Panc1 (cell line): Measurements from ENCODE around the gene YLPM1. TPM values are rescaled to one million over a fixed set of nuclear protein-coding genes. Genes with fewer than 3 reads are reported as not detected.

ENCODE experiments used
- ATAC-seq: fragments of 200-7000 bp; cut with Tn5 transposase; 2 replicates; pipeline ENCODE4 v1.9.1; 2020; ENCODE audit warnings: mild to moderate bottlenecking, moderate library complexity
- BruUV-seq: library from RNA; stranded (reverse); fragments of 400-500 nt; replicated peaks from 2 replicates; lab custom pipeline; 2021; lab: Mats Ljungman, UMichigan
- CTCF ChIA-PET: fragments of 300-600 bp; sonication (Branson Sonifier 250); formaldehyde crosslinking; loops from one replicate; lab custom pipeline; 2022; ENCODE audit warnings: antibody characterized with exemption; lab: Charles Lee
- POLR2A ChIA-PET: fragments of 300-600 bp; sonication (Branson Sonifier 250); formaldehyde crosslinking; loops from one replicate; lab custom pipeline; 2022; ENCODE audit warnings: antibody characterized with exemption; lab: Charles Lee
- DNase-seq: peaks from one replicate; pipeline ENCODE4 v3.0.0-alpha.2; 2010; ENCODE audit warnings: low read depth, low spot score
- H3K27ac ChIP-seq: 2 replicates; pipeline ENCODE4 v1.5.1; 2011; ENCODE audit warnings: mild to moderate bottlenecking, low read length, inconsistent platforms
- H3K27me3 ChIP-seq: fragments of 200-500 bp; sonication (Bioruptor generic); 2 replicates; pipeline ENCODE4 v1.6.0; 2014; ENCODE audit warnings: low read length, inconsistent platforms; ENCODE audit not compliant: control insufficient read depth, insufficient read depth
- H3K36me3 ChIP-seq: fragments of 200-500 bp; sonication (Bioruptor generic); 2 replicates; pipeline ENCODE4 v1.5.1; 2014; ENCODE audit warnings: inconsistent platforms, mild to moderate bottlenecking, low read length, moderate library complexity; ENCODE audit not compliant: control insufficient read depth, insufficient read depth
- H3K4me1 ChIP-seq: 2 replicates; pipeline ENCODE4 v1.5.1; 2011; ENCODE audit warnings: inconsistent platforms, mild to moderate bottlenecking, low read length, moderate library complexity; ENCODE audit not compliant: control insufficient read depth, insufficient read depth
- H3K4me3 ChIP-seq, 2 experiments: 2 replicates each; pipeline ENCODE4 v1.5.1; 2011 to 2012; ENCODE audit warnings: low read depth in 2 of 2, low read length in 2 of 2, mild to moderate bottlenecking in 2 of 2, inconsistent platforms in 1 of 2, moderate library complexity in 1 of 2
- H3K9me3 ChIP-seq: fragments of 200-500 bp; sonication (Bioruptor generic); 2 replicates; pipeline ENCODE4 v1.5.1; 2014; ENCODE audit warnings: low read depth, mild to moderate bottlenecking, inconsistent platforms, low read length, moderate library complexity; ENCODE audit not compliant: control insufficient read depth, insufficient read depth
- CTCF ChIP-seq: fragments of 450-650 bp; IDR thresholded peaks from 2 replicates; pipeline ENCODE4 v1.5.1; 2017; ENCODE audit warnings: mild to moderate bottlenecking
- POLR2AphosphoS5 ChIP-seq: IDR thresholded peaks from 2 replicates; pipeline ENCODE4 v1.6.1; 2012; ENCODE audit warnings: mild to moderate bottlenecking, low read depth, low read length, moderate library complexity
- REST ChIP-seq, 2 experiments: IDR thresholded peaks; 2 replicates each; pipeline ENCODE4 v1.6.1; 2011 to 2012; ENCODE audit warnings: low read depth in 2 of 2, control low read depth in 1 of 2, low read length in 1 of 2, mild to moderate bottlenecking in 1 of 2, moderate library complexity in 1 of 2; ENCODE audit not compliant: insufficient read depth in 1 of 2
- SIN3A ChIP-seq: IDR thresholded peaks from 2 replicates; pipeline ENCODE4 v1.6.1; 2012; ENCODE audit warnings: low read depth, mild to moderate bottlenecking, low read length, moderate library complexity, borderline replicate concordance; ENCODE audit not compliant: insufficient read depth
- TCF7L2 ChIP-seq: IDR thresholded peaks from 2 replicates; pipeline ENCODE4 v1.6.1; 2011; ENCODE audit warnings: mild to moderate bottlenecking, low read depth, low read length, inconsistent platforms
- in situ Hi-C: cut with HindIII; loops from 2 replicates; pipeline ENCODE4 v1.10.0; 2016; ENCODE audit warnings: low sequenced_read_pairs, low pct_unique_long_range_greater_than_20kb
- intact Hi-C: fragments of 100-400 bp; cut with micrococcal nuclease; formaldehyde crosslinking; loops from one replicate; pipeline ENCODE4 v1.10.0; 2022; ENCODE audit not compliant: unreplicated experiment
- total RNA-seq: library from RNA; stranded (reverse); gene quantifications from one replicate; pipeline ENCODE4 v1.2.1, GENCODE V29; 2021; ENCODE audit not compliant: unreplicated experiment

Gene YLPM1
- total RNA-seq, 1 experiment from 2014 or later: 38.9 TPM

- intact Hi-C loops: no loop called here
- in situ Hi-C loops: no loop called here
- Histone ChIP-seq H3K27me3 (no peaks in the 10 kb centered on the region), H3K36me3 (peaks cover 21% of the 10 kb centered on the region), H3K9me3 (no peaks in the 10 kb centered on the region), H3K4me1 (no peaks in the 10 kb centered on the region), H3K27ac (no peak overlapping the region), H3K4me3 (no peak overlapping the region)
- no peak for ATAC-seq
- CTCF ChIA-PET: no interaction called here
- no peak for DNase-seq
- TF ChIP-seq SIN3A (no peak), CTCF (no peak), REST (IDR thresholded peaks at IDR 0.05; ENCODE audit: insufficient read depth in 1 of 2, low read depth in 2 of 2, low read length in 1 of 2) (no peak), TCF7L2 (no peak), POLR2AphosphoS5 (no peak)
- no TSS peak for BruUV-seq
- POLR2A ChIA-PET: interaction anchor here (0.8 kb wide), 1 partner anchor 44 kb away, joined by 8 read pairs; no protein-coding TSS in a partner anchor
These were observed 22.0 kb downstream of the YLPM1 start for GRCh38 chr14:74785056-74785613.

GRCh38 chr14:74786796-74787315 is 23.7 kb downstream of the YLPM1 start:
- POLR2A ChIA-PET: no interaction called here
- TF ChIP-seq POLR2AphosphoS5 (no peak), CTCF (no peak), SIN3A (no peak)
- in situ Hi-C loops: no loop called here

More at GRCh38 chr14:74786796-74787315, 23.7 kb downstream of the YLPM1 start:
- no peaks in the 10 kb centered on the region for H3K4me1 ChIP-seq
- intact Hi-C loops: no loop called here
- no peak overlapping the region for H3K27ac ChIP-seq
- H3K4me3 ChIP-seq: no peak overlapping the region
- no TSS peak for BruUV-seq
- DNase-seq: no peak
- CTCF ChIA-PET: no interaction called here
- H3K27me3 ChIP-seq: no peaks in the 10 kb centered on the region
- no peaks in the 10 kb centered on the region for H3K9me3 ChIP-seq
- peaks cover 15% of the 10 kb centered on the region for H3K36me3 ChIP-seq
- no peak for ATAC-seq
